K562 (cell line): ENCODE data around the gene SLC25A11. TPM values are rescaled to one million over a fixed set of nuclear protein-coding genes. Genes with fewer than 3 reads are reported as not detected.

ENCODE experiments used
- ATF4 ChIP-seq: fragments of 450-650 bp; formaldehyde crosslinking; IDR thresholded peaks from 2 replicates; pipeline ENCODE4 v1.4.0; 2022; ENCODE audit warnings: mild to moderate bottlenecking, moderate library complexity
- BCLAF1 ChIP-seq, 2 experiments: fragments of 450-650 bp in 1 of 2; IDR thresholded peaks; 2 replicates each; pipeline ENCODE4 v1.6.1; 2011 to 2017; ENCODE audit warnings: low read depth in 2 of 2, antibody characterized with exemption in 1 of 2, borderline replicate concordance in 1 of 2, low read length in 1 of 2, mild to moderate bottlenecking in 1 of 2, mixed read lengths in 1 of 2; ENCODE audit not compliant: control insufficient read depth in 1 of 2
- CCAR2 ChIP-seq: fragments of 200-400 bp; formaldehyde crosslinking; IDR thresholded peaks from 2 replicates; pipeline ENCODE4 v1.6.1; 2017; ENCODE audit warnings: mild to moderate bottlenecking, low read depth, low read length
- ELK3 ChIP-seq: fragments of 450-650 bp; formaldehyde crosslinking; IDR thresholded peaks from 2 replicates; pipeline ENCODE4 v1.4.0; 2020; ENCODE audit warnings: mild to moderate bottlenecking
- FOSL1 ChIP-seq: fragments of 200-800 bp; sonication (Bioruptor generic); conservative IDR thresholded peaks from 2 replicates; pipeline ENCODE4 v1.6.1; 2016; ENCODE audit warnings: missing genetic modification characterization, missing compliant biosample characterization
- FOXK2 ChIP-seq, 2 experiments: fragments of 450-650 bp; IDR thresholded peaks in 1 of 2; conservative IDR thresholded peaks in 1 of 2; 2 replicates each; pipeline ENCODE4 v1.6.1; 2016; ENCODE audit warnings: low read depth in 2 of 2, mild to moderate bottlenecking in 1 of 2
- GTF2F1 ChIP-seq: IDR thresholded peaks from 2 replicates; pipeline ENCODE4 v1.6.1; 2011; ENCODE audit warnings: low read depth, low read length, improper control_type of control experiment
- NR2C2 ChIP-seq, 2 experiments: fragments of 200-800 bp in 1 of 2; sonication (Bioruptor generic) in 1 of 2; sonication (generic) in 1 of 2; formaldehyde crosslinking in 1 of 2; IDR thresholded peaks; 2 replicates each; pipeline versions ENCODE4 v1.6.1 to v1.8.0; 2016 to 2022; ENCODE audit warnings: mild to moderate bottlenecking in 1 of 2, missing compliant biosample characterization in 1 of 2, missing genetic modification characterization in 1 of 2, missing genetic modification reagents in 1 of 2
- PML ChIP-seq: IDR thresholded peaks from 2 replicates; pipeline ENCODE4 v1.6.1; 2012; ENCODE audit warnings: low read length, inconsistent platforms
- POLR2G ChIP-seq: fragments of 200-400 bp; formaldehyde crosslinking; IDR thresholded peaks from 2 replicates; pipeline ENCODE4 v1.6.1; 2017; ENCODE audit warnings: low read depth, mild to moderate bottlenecking, antibody characterized with exemption, low read length, moderate library complexity
- PTRF ChIP-seq: fragments of 450-650 bp; IDR thresholded peaks from 2 replicates; pipeline ENCODE4 v1.6.1; 2016; ENCODE audit warnings: mild to moderate bottlenecking, missing genetic modification characterization, missing compliant biosample characterization
- RB1 ChIP-seq: fragments of 450-650 bp; IDR thresholded peaks from 2 replicates; pipeline ENCODE4 v1.6.1; 2017; ENCODE audit warnings: low read depth, mild to moderate bottlenecking
- RBM22 ChIP-seq: fragments of 200-400 bp; formaldehyde crosslinking; IDR thresholded peaks from 2 replicates; pipeline ENCODE4 v1.6.1; 2018; ENCODE audit warnings: low read length, low read depth; ENCODE audit not compliant: poor library complexity, severe bottlenecking
- RFX7 ChIP-seq: fragments of 250-450 bp; sonication (Bioruptor Pico); IDR thresholded peaks from 2 replicates; pipeline ENCODE4 v1.5.1; 2021; ENCODE audit warnings: mild to moderate bottlenecking
- ZKSCAN8 ChIP-seq: fragments of 200-800 bp; sonication (Bioruptor generic); IDR thresholded peaks from 2 replicates; pipeline ENCODE4 v1.6.1; 2016; ENCODE audit warnings: missing genetic modification characterization, missing compliant biosample characterization
- ZNF408 ChIP-seq: fragments of 250-450 bp; sonication (Bioruptor Pico); IDR thresholded peaks from 2 replicates; pipeline ENCODE4 v1.4.0; 2020; ENCODE audit warnings: low read depth, mild to moderate bottlenecking, moderate library complexity
- polyA plus RNA-seq, 8 experiments: library from polyadenylated mRNA; depleted of rRNA in 4 of 8; stranded (reverse) in 5 of 8; unstranded in 3 of 8; fragments of >200 nt; fragmentation: Nextera tagmentation in 2 of 8; fragmentation: Illumina TruSeq in 1 of 8; extraction: Ambion mirVana in 2 of 8; extraction: Trizol in 1 of 8; gene quantifications; 2 replicates each; pipeline versions ENCODE4 v1.2.1 to v1.2.3, GENCODE V29; 2011 to 2014; ENCODE audit warnings: inconsistent platforms in 1 of 8, missing spikeins in 1 of 8
- total RNA-seq, 7 experiments: library from RNA; depleted of rRNA in 6 of 7; stranded (reverse); fragments of >200 nt in 6 of 7; fragmentation: Illumina TruSeq in 2 of 7; extraction: Trizol in 2 of 7; gene quantifications; 2 replicates each; pipeline versions ENCODE4 v1.2.1 to v1.2.3, GENCODE V29; 2011 to 2021; ENCODE audit warnings: low replicate concordance in 1 of 7
- TF ChIP-seq, protein P1 (sequence below): fragments of 200-800 bp; sonication (Bioruptor generic); IDR thresholded peaks from 2 replicates; pipeline ENCODE4 v1.6.1; 2017; ENCODE audit warnings: missing genetic modification characterization, missing compliant biosample characterization
- TF ChIP-seq, protein P2 (sequence below): fragments of 450-650 bp; IDR thresholded peaks from 2 replicates; pipeline ENCODE4 v1.6.1; 2016; ENCODE audit warnings: antibody characterized with exemption

Gene SLC25A11
- total and polyA plus RNA-seq, 9 of the 15 experiments (the other 6 are each of a cell fraction or from before 2014, with no cell fraction given), result 3.1 to 56.7 (median 32.9) TPM

GRCh38 chr17:4939796-4940554, at the start of gene SLC25A11, which contains the start of gene RNF167 (continued):
- TF ChIP-seq POLR2G (peak; percentile 97), FOXK2 (conservative IDR thresholded peaks at IDR 0.05 in 1 of 2, IDR thresholded peaks at IDR 0.05 in 1 of 2; ENCODE audit: low read depth in 2 of 2) (peak in 1 of 2 experiments; percentile 43; a peak in 1 of 4 replicates), ATF4 (CRISPR knock-in tag) (no peak), GTF2F1 (peak; percentile 54; the same call in 1 of the 2 replicates), ZNF408 (CRISPR knock-in tag) (no peak), NR2C2 (CRISPR knock-in tag; IDR thresholded peaks at IDR 0.05) (no peak), NR2C2 (tag; IDR thresholded peaks at IDR 0.05) (peak; percentile 62; the same call in 1 of the 2 replicates), ELK3 (CRISPR knock-in tag) (no peak), FOSL1 (peak; percentile 21; the same call in 1 of the 2 replicates), BCLAF1 (IDR thresholded peaks at IDR 0.05; ENCODE audit: borderline replicate concordance in 1 of 2, control insufficient read depth in 1 of 2, low read depth in 2 of 2, low read length in 1 of 2) (no peak), PTRF (tag) (no peak), RFX7 (CRISPR knock-in tag) (no peak), ZKSCAN8 (no peak), PML (0 out of 2 replicates have a peak, but pooled peaks have one; percentile 9), RB1 (peak; percentile 80), CCAR2 (no peak), RBM22 (no peak)
- TF ChIP-seq, protein P1, sequence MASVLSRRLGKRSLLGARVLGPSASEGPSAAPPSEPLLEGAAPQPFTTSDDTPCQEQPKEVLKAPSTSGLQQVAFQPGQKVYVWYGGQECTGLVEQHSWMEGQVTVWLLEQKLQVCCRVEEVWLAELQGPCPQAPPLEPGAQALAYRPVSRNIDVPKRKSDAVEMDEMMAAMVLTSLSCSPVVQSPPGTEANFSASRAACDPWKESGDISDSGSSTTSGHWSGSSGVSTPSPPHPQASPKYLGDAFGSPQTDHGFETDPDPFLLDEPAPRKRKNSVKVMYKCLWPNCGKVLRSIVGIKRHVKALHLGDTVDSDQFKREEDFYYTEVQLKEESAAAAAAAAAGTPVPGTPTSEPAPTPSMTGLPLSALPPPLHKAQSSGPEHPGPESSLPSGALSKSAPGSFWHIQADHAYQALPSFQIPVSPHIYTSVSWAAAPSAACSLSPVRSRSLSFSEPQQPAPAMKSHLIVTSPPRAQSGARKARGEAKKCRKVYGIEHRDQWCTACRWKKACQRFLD (CRISPR knock-in tag), result peak; percentile 96
- TF ChIP-seq, protein P2, sequence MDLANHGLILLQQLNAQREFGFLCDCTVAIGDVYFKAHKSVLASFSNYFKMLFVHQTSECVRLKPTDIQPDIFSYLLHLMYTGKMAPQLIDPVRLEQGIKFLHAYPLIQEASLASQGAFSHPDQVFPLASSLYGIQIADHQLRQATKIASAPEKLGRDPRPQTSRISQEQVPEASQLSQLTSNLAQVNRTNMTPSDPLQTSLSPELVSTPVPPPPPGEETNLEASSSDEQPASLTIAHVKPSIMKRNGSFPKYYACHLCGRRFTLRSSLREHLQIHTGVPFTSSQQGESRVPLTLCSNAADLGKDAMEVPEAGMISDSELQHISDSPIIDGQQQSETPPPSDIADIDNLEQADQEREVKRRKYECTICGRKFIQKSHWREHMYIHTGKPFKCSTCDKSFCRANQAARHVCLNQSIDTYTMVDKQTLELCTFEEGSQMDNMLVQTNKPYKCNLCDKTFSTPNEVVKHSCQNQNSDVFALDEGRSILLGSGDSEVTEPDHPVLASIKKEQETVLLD, result peak; percentile 64; the same call in 1 of the 2 replicates
